Fibroblast of skin of abdomen (primary cell): Measurements from ENCODE around the gene SMC1A. TPM values are rescaled to one million over a fixed set of nuclear protein-coding genes. Genes with fewer than 3 reads are reported as not detected.
"Not testable (repeated sequence)": the region's sequence is repeated elsewhere in the genome, so short reads cannot be mapped to it uniquely, and the experiment has no call there.

Experiments
- DNase-seq: peaks from one replicate; pipeline ENCODE4 v3.0.0-alpha.2; 2013
- polyA plus RNA-seq, 2 experiments: library from polyadenylated mRNA; unstranded; fragments of 120-200 nt; gene quantifications; one replicate each; pipeline ENCODE4 v1.2.1, GENCODE V29; 2013; ENCODE audit not compliant: insufficient read length in 2 of 2

SMC1A gene
- polyA plus RNA-seq (2013, experiment 1 of 2; ENCODE audit: insufficient read length), result 46.0 TPM
- 43.5 TPM for polyA plus RNA-seq (2013, experiment 2 of 2; ENCODE audit: insufficient read length)

DNA sequence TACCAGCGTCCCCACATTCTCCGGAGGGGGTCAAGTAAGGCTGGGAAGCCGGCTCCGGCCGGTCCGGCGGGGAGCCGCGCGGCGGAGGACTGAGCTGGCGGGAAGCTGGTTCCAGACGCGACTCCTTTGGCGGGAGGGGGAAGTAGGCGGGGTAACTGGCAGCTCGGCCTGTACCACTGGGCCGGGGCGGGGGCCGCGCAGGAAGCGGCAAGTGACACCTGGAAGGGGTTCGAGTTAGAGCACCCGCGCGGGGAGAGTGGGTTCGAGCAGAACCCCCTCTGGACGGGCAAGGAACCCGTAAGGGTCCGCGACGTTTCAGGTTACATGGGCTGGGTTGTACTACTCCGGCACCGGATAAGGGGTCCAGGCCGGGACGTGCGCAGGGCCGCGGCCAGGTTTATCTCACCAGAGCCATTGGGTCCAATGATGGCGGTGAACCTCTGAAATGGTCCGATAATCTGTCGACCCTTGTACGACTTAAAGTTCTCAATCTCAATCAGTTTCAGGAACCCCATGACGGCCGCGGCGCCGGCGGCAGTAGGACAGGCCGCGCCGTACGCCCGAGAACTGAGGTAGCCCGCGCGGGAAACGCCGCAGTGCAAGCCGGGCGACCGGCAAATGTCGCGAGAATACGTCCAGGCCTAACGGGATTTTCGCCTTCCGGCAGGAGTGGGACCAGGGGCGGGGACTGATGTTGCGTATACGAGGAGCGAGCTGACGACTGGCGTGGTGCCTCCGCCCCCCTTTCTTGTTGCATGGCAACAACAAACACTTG is at the start of gene SMC1A:
TSS of gene SMC1A (minus strand) at position 569 of the 775 bp plus-strand sequence. CDS start at position 515, 54 bp downstream.
- DNase-seq, result peak; percentile 95

DNA sequence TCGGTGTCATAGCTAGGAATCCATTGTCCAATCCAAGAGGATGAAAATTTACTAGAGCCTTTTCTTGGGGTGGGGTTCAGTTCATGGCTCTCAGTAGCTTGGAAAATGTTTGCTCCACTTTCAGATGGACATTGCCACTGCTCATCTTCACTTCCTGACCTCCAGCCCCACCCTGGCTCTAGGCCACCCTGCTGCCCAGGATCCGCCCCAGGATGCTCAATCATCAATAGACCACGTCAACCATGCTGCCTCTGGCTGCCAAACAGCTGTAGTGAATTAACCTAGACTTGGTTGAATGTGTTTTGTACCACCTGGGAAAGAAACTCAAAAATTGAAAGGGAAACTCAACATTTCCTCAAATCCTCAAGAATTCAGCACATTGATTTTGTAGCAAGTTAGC is 48.9 kb upstream of the SMC1A start:
- no peak for DNase-seq

DNA sequence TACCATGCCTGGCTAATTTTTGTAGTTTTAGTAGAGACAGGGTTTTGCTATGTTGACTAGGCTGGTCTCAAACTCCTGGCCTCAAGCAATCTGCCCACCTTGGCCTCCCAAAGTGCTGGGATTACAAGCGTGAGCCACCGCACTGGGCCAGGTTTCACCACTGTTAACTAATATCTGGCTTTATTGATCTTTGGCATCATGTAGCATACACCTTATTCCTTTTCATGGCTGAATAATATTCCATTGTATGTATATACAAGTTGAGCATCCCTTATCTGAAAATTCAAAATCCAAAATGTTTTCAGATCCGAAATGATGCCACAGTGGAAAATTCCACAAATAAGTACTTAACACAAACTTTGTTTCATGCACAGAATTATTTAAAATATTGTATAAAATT is 46.2 kb upstream of the SMC1A start:
- not testable (repeated sequence) for DNase-seq

- DNase-seq, result no peak
Observed at GRCh38 chrX:53458082-53458481, 35.6 kb upstream of the SMC1A start.

GRCh38 chrX:53456254-53456653 is 33.8 kb upstream of the SMC1A start:
- DNase-seq, result peak; percentile 17

DNA sequence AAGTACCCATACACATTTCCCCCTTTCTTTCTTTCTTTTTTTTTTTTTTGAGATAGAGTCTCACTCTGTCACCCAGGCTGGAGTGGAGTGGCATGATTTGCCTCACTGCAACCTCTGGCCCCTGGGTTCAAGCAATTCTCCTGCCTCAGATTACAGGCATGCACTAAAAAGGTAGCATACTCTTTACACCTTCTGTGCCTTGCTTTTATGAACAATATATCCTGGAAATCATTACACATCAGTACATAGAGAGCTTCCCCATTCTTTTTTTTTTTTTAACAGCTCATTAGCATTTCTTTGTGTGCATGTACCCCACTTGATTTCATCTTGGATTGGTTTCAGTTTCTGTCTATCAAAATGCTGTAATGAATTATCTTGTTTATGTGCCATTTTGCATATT is 30.4 kb upstream of the SMC1A start:
- no peak for DNase-seq

DNA sequence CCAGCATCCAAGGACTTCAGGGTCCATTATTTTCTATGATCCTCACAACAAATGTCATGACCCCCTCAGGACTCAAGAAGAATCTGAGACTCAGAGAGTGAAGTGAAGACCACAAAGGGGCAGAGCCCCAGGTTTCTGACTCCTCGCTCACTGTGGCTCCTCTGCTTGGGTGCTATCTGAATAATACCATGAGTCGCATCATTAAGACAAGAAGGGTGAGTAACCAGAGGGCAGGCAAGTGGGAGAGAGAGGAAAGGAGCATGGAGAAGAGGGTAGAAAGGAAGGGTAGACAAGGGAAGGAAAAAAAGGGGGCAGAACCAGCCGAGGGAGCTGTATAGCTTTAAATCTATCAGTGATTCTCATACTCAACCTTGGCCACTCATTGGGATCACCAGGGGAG is 27.2 kb upstream of the SMC1A start:
- DNase-seq, result no peak

DNA sequence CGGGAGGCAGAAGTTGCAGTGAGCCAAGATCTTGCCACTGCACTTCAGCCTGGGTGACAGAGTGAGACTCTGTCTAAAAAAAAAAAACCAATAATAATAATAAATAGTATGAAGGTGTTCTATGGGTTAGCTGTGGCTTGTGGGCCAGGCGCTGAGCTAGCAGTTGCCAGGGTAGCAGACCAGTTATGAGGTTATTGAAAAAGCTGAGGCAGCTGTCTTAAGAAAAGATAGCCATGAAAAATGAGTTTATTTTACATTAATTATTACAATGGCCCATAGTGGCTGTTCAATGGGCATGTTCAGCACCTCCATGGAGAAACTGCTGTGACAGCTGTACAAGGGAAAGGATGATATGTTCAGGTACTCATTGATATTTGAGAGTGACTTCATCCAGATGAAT is 25.0 kb upstream of the SMC1A start:
- DNase-seq, result no peak

DNA sequence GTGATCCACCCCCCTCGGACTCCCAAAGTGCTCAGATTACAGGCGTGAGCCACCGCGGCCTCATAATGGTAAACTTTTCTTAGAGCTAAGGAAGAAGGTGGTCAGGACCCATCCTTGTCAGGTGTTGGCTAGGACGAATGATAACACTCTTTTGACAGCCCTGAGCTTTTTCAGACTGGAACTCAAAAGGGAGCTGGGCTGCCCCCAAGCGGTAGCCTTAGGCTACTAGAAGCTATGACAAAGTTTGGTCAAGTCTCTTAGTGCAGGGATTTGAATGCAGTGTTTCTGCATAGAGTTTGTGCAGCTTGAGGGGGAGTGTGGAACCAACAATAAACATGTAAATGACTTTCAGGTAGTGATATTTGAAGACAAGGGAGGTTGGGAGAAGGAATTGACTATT is 23.5 kb upstream of the SMC1A start:
- DNase-seq, result no peak

DNA sequence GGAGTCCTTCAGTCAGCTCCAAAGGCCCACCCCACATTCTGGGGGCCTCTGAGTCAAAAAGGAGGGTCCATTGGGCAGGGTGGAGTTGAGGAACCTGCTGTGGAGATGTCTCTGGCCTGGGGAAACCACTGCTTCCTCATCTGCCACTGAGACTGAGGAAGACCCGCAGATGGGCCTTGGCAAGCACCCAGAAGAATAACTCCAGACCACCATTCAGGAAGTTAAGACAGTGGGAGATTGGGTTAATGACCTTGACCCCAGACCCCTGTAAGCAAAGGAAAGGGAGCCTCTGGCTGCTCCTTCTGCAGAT is 19.8 kb upstream of the SMC1A start:
- no peak for DNase-seq

DNA sequence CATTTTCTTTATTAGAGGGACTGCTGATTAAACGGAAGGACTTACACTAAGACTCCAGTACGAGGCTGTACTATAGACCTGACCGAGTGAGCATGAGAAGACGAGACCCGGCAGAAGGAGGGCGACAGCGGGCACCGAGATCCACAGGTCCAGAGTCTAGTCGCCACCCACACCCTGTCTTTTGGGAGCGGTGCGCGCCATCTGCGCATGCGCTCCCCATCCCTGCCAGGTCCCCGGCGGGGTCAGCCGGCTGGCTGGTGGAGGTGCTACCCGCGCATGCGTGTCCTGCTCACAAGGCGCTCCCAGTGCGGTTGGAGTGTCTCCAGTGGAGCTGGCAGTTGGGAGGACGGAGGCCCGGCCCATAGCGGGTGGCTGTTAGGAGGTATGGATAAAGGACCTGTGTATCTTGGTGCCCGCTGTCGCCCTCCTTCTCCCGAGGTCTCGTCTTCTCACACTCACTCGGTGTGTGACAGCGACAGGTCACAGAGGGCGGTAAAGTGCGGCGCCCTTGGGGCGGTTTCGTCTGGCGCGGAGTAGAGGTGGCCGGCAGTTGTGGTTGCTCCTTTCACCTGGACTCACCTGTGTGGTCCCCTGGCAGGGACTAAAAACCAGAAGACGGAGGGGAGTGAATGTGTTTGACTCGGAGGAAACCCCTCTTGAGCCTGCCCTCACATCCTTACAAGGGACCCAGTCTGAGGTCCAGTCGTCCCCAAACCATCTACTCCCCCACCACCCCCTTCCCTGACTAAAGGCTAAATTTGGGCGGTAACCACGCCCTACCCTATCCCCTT is 19.3 kb upstream of the SMC1A start:
- DNase-seq, result peak; percentile 65

- peak; percentile 30 for DNase-seq
Observed at GRCh38 chrX:53440621-53441517, 18.4 kb upstream of the SMC1A start.

- no peak for DNase-seq
Observed at GRCh38 chrX:53440101-53440500, 17.6 kb upstream of the SMC1A start.

DNA sequence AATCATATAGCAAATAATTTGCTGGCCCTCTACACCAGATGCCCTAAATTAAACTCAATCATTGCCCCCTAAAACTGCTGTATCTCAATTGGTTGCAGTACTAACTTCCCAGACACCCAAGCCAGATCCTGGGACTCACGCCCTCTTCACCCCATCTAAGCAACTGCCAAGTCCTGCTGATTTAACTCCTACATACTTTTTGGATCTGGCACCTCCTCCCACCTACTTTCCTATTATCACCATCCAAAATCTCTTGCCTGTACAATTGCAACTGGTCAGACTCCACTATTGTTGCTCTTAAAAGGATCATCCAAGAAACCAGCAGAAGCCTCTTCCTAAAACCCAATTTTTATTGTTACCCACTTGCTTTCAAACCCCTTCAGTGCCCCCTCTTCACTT is 16.4 kb upstream of the SMC1A start:
- DNase-seq, result no peak

DNA sequence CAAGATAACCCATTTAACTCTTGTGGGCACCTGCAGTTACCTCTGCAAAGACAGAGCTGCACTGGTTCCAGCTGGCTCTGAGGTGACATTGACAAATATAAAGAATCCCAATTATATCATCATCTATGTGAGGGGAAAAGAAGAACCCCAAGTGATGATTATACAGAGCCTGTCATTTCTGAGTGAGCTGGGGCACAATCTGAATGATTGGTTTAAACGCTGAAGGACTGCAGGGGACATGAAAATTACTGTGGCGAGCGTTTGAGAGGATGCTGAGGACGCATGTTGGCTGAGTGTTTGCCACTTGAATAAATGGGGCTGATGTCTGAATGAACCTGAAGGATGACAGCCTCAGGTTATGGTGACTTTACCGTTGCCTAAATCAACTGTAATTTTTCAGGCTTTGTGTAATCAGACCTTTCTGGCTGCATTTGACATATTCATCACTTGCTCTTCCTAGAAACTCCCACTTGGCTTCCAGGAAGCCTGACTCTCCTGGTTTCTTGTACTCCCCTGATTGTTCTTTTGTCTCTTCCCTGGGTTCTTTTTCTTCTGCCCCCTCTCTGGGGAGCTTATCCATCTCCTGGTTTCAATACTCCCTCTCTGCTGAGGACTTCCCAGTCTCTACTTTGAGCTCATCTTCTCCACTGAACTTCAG is 15.8 kb upstream of the SMC1A start:
- no peak for DNase-seq

- DNase-seq, result no peak
Observed at GRCh38 chrX:53437206-53437605, 14.8 kb upstream of the SMC1A start.

DNA sequence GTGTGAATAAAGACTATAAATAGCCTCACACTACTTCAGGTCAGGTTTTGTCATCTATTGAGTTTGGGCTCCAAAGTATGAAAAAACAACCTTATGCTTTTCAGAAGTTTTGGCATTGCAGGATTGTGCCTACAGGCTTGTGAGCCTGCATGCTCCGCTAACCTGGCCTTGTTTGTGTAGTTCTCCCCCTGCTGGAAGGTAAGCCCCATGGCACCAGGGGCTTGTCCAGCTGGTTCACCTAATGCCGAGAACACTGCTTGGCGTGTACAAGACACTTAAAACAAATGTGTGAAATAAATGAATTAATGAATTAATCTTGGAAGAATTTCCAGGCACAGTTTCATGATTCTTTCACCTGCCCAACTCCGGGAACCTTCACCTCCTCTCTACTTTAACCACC is 13.5 kb upstream of the SMC1A start:
- peak; percentile 49 for DNase-seq

DNA sequence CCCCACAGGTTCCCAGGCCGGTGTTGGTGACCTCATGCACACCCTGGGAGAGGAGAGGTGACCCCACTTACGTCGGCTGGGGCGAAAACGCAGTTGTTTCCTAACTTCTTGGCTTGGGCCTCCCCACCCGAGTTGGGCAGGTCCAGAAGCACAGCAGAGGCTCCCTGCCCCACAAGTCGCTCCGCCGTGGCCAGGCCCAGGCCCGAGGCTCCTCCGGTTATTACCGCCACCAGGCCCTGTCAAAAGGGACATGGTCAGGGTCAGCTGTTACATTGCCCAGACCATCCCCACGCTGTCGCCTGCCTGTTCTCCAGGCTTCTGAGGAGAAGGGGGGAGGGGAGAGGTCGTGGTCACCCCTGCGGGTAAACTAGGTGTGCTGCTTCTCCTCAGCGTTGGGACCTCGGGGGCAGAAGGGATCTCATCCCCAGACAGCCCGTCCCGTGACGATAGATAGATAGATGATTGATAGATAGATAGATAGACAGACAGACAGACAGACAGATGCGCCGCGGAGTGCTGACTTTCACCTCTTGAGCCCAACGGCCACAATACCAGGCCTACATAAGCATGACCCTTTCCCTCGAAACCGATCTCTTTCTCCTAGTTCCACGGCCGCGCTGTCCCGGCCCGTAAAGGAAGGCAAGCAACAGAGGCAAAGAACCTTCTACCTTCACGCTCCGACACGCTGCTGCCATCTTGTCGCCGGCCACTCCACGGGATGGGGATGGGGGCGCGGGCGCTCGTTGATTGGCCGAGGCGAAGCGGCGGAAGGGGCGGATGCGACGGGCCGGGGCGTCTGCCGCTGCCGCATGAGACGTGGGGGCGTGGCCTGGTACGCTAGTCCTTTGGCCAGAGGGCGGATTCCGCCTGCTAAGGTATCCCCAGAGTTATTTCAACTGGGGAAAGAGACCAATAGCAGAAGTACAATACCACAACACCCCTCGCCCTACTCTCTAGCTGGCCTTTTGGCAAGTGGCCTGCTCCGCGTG is 11.5 kb upstream of the SMC1A start, which contains the start of gene HSD17B10:
TSS of gene HSD17B10 (minus strand) at position 720 of the 989 bp plus-strand sequence. CDS start at position 695, 25 bp downstream.
- peak; percentile 79 for DNase-seq

GRCh38 chrX:53430231-53430630 is 7.8 kb upstream of the SMC1A start:
- DNase-seq, result no peak

DNA sequence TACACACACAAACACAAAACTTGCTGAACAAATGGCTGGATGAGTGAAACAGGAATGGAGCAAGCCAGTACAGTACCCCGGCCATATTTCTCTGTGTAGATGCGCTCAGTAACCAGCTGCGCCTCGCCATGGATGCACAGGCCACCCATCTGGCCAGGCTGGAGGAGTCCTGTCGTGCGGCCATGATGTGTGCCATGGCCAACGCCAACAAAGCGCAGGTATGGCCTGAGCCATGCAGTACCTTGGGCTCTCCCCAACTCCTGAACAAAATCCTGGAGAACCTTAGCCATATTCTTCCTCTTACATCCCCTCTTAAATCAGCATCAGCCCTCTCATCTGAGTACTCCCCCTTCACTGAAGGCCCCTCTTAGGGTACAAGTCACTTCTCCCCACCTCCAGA is 7.3 kb upstream of the SMC1A start:
- DNase-seq, result no peak

- DNase-seq, result no peak
Observed at GRCh38 chrX:53422861-53423306, 430 bp upstream of the SMC1A start, which contains the start of gene RIBC1. RIBC1 (plus strand) TSS chrX:53422873; CDS start chrX:53426277, 3,404 bp downstream.
